ENCODE measurements around the gene FAXDC2. TPM values are rescaled to one million over a fixed set of nuclear protein-coding genes. Genes with fewer than 3 reads are reported as not detected.
"Not testable (repeated sequence)": the region's sequence is repeated elsewhere in the genome, so short reads cannot be mapped to it uniquely, and the experiment has no call there.

The FAXDC2 gene
- total RNA-seq, 1 donor from 2014 or later: 32.3 TPM

GRCh38 chr5:154830596-154830995 is 19.8 kb downstream of the FAXDC2 start:
- DNase-seq (ENCODE audit: low spot score): no peak

GRCh38 chr5:154830219-154830595 is 20.2 kb downstream of the FAXDC2 start:
- no peak for DNase-seq (ENCODE audit: low spot score)

GRCh38 chr5:154829589-154830218 is 20.7 kb downstream of the FAXDC2 start:
- no peak for DNase-seq (ENCODE audit: low spot score)

GRCh38 chr5:154829181-154829588 is 21.2 kb downstream of the FAXDC2 start:
- no peak for DNase-seq (ENCODE audit: low spot score)

- no peak for DNase-seq (ENCODE audit: low spot score)
Observed at GRCh38 chr5:154824070-154824469, 26.3 kb downstream of the FAXDC2 start.

- no peak for DNase-seq (ENCODE audit: low spot score)
Observed at GRCh38 chr5:154823605-154824004, 26.8 kb downstream of the FAXDC2 start.

- not testable (repeated sequence) for DNase-seq (ENCODE audit: low spot score)
Observed at GRCh38 chr5:154822896-154823295, 27.5 kb downstream of the FAXDC2 start.

- DNase-seq (ENCODE audit: low spot score): no peak
Observed at GRCh38 chr5:154820383-154820782, 30.0 kb downstream of the FAXDC2 start.

GRCh38 chr5:154819546-154819945 is 30.9 kb downstream of the FAXDC2 start:
- no peak for DNase-seq (ENCODE audit: low spot score)

- no peak for DNase-seq (ENCODE audit: low spot score)
Observed at GRCh38 chr5:154818471-154819116, 31.8 kb downstream of the FAXDC2 start.

- no peak for DNase-seq (ENCODE audit: low spot score)
Observed at GRCh38 chr5:154817815-154818214, 32.6 kb downstream of the FAXDC2 start.

GRCh38 chr5:154816891-154817492 is 33.4 kb downstream of the FAXDC2 start:
- DNase-seq (ENCODE audit: low spot score): no peak

GRCh38 chr5:154815684-154816247 is 34.6 kb downstream of the FAXDC2 start:
- DNase-seq (ENCODE audit: low spot score): no peak

GRCh38 chr5:154815025-154815424 is 35.4 kb downstream of the FAXDC2 start:
- DNase-seq (ENCODE audit: low spot score): no peak

GRCh38 chr5:154813736-154814135 is 36.7 kb downstream of the FAXDC2 start:
- DNase-seq (ENCODE audit: low spot score): no peak

- no peak for DNase-seq (ENCODE audit: low spot score)
Observed at GRCh38 chr5:154813158-154813557, 37.2 kb downstream of the FAXDC2 start.

- peak; percentile 55 for DNase-seq (ENCODE audit: low spot score)
Observed at GRCh38 chr5:154811653-154812465, 38.5 kb downstream of the FAXDC2 start.

GRCh38 chr5:154811239-154811638 is 39.2 kb downstream of the FAXDC2 start:
- DNase-seq (ENCODE audit: low spot score): no peak

- no peak for DNase-seq (ENCODE audit: low spot score)
Observed at GRCh38 chr5:154806176-154806575, 44.2 kb downstream of the FAXDC2 start.

GRCh38 chr5:154802050-154802449 is 48.4 kb downstream of the FAXDC2 start:
- no peak for DNase-seq (ENCODE audit: low spot score)

- no peak for DNase-seq (ENCODE audit: low spot score)
Observed at GRCh38 chr5:154801083-154801482, 49.3 kb downstream of the FAXDC2 start.

GRCh38 chr5:154800582-154800981 is 49.8 kb downstream of the FAXDC2 start:
- no peak for DNase-seq (ENCODE audit: low spot score)

All from umbilical cord (tissue), 2 donors.